Activated B cell treated with CpG ODN at 0.5 μM for 24 hours (primary cell): ENCODE measurements around the gene APLN. TPM values are rescaled to one million over a fixed set of nuclear protein-coding genes. Genes with fewer than 3 reads are reported as not detected.

ENCODE experiments used
- ATAC-seq: fragments of 200-7000 bp; cut with Tn5 transposase; one replicate; pipeline ENCODE4 v1.10.0; 2021; ENCODE audit warnings: low read depth, mild to moderate bottlenecking, moderate library complexity
- CTCF ChIA-PET: fragments of 350-600 bp; sonication (Branson Sonifier 250); formaldehyde crosslinking; loops from one replicate; lab custom pipeline; 2021; ENCODE audit warnings: antibody characterized with exemption; lab: Charles Lee
- POLR2A ChIA-PET: fragments of 350-600 bp; sonication (Branson Sonifier 250); formaldehyde crosslinking; loops from one replicate; lab custom pipeline; 2021; ENCODE audit warnings: antibody characterized with exemption; lab: Charles Lee
- DNase-seq: peaks from one replicate; pipeline ENCODE4 v3.0.0; 2022
- H3K27ac Mint-ChIP-seq: one replicate; pipeline ENCODE4 v1.8.0; 2020; ENCODE audit warnings: mixed read lengths
- H3K27me3 Mint-ChIP-seq: one replicate; pipeline ENCODE4 v1.8.0; 2021; ENCODE audit warnings: mixed read lengths
- H3K36me3 Mint-ChIP-seq: one replicate; pipeline ENCODE4 v1.8.0; 2021; ENCODE audit warnings: low read depth, mixed read lengths
- H3K4me1 Mint-ChIP-seq: one replicate; pipeline ENCODE4 v1.8.0; 2021; ENCODE audit warnings: mixed read lengths
- H3K4me3 Mint-ChIP-seq: one replicate; pipeline ENCODE4 v1.8.0; 2020; ENCODE audit warnings: mild to moderate bottlenecking, mixed read lengths
- H3K9me3 Mint-ChIP-seq: one replicate; pipeline ENCODE4 v1.8.0; 2020; ENCODE audit warnings: mixed read lengths
- intact Hi-C: fragments of 100-400 bp; cut with micrococcal nuclease; formaldehyde crosslinking; loops from one replicate; pipeline ENCODE4 v1.15.1; 2024
- total RNA-seq: library from RNA; stranded (reverse); gene quantifications from 2 replicates; pipeline ENCODE4 v1.2.3, GENCODE V29; 2022
- TF ChIP-seq, protein P1 (sequence below): fragments of 200-600 bp; IDR thresholded peaks from one replicate; pipeline ENCODE4 v1.8.0; 2022; ENCODE audit warnings: antibody characterized with exemption, mild to moderate bottlenecking

The APLN gene
- total RNA-seq, 1 donor from 2014 or later = not detected

DNA sequence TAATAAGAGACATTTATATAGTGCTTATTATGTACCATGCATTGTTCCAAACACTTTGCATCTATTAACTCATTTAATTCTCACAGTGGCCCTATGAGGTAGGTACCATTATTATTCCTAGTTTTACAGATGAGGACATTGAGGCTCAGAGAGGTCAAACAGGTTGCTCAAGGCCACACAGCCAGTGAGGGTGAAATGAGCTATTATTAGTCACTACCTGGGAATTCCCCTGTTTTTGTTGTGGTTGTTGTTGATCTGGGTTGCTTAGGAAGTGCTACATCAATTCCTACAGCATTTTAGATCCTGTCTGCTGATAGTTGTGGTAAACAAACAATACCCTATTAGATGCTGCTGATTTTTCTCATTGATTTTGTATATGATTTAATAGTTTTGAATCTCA, 41.2 kb downstream of the APLN start:
- no peak for ATAC-seq
- H3K36me3 Mint-ChIP-seq = no peaks in the 10 kb centered on the region
- POLR2A ChIA-PET = no interaction called here
- no peaks in the 10 kb centered on the region for H3K4me1 Mint-ChIP-seq
- no peak for DNase-seq
- no peak overlapping the region for H3K4me3 Mint-ChIP-seq
- CTCF ChIA-PET = no interaction called here
- intact Hi-C loops = no loop called here
- H3K9me3 Mint-ChIP-seq = no peaks in the 10 kb centered on the region
- H3K27me3 Mint-ChIP-seq = no peaks in the 10 kb centered on the region
- TF ChIP-seq, protein P1, sequence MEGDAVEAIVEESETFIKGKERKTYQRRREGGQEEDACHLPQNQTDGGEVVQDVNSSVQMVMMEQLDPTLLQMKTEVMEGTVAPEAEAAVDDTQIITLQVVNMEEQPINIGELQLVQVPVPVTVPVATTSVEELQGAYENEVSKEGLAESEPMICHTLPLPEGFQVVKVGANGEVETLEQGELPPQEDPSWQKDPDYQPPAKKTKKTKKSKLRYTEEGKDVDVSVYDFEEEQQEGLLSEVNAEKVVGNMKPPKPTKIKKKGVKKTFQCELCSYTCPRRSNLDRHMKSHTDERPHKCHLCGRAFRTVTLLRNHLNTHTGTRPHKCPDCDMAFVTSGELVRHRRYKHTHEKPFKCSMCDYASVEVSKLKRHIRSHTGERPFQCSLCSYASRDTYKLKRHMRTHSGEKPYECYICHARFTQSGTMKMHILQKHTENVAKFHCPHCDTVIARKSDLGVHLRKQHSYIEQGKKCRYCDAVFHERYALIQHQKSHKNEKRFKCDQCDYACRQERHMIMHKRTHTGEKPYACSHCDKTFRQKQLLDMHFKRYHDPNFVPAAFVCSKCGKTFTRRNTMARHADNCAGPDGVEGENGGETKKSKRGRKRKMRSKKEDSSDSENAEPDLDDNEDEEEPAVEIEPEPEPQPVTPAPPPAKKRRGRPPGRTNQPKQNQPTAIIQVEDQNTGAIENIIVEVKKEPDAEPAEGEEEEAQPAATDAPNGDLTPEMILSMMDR = no peak
- no peak overlapping the region for H3K27ac Mint-ChIP-seq

GRCh38 chrX:129612396-129612795, 42.4 kb downstream of the APLN start:
- DNase-seq = no peak
- Mint-ChIP-seq H3K4me3 (no peak overlapping the region), H3K36me3 (no peaks in the 10 kb centered on the region), H3K9me3 (no peaks in the 10 kb centered on the region), H3K27me3 (no peaks in the 10 kb centered on the region), H3K27ac (no peak overlapping the region), H3K4me1 (no peaks in the 10 kb centered on the region)
- TF ChIP-seq, protein P1 = no peak
- no peak for ATAC-seq
- POLR2A ChIA-PET = no interaction called here
- CTCF ChIA-PET = no interaction called here
- intact Hi-C loops = no loop called here

GRCh38 chrX:129609395-129609794, 45.4 kb downstream of the APLN start:
- no peaks in the 10 kb centered on the region for H3K9me3 Mint-ChIP-seq
- no peaks in the 10 kb centered on the region for H3K36me3 Mint-ChIP-seq
- intact Hi-C loops = no loop called here
- no peak overlapping the region for H3K4me3 Mint-ChIP-seq
- H3K27me3 Mint-ChIP-seq = no peaks in the 10 kb centered on the region
- TF ChIP-seq, protein P1 = no peak
- peaks cover 12% of the 10 kb centered on the region for H3K4me1 Mint-ChIP-seq
- POLR2A ChIA-PET = no interaction called here
- H3K27ac Mint-ChIP-seq = no peak overlapping the region
- CTCF ChIA-PET = interaction anchor here (0.6 to 1.9 kb wide), 3 partner anchors 9 to 451 kb away, joined by 3 to 5 read pairs (median 3); no protein-coding TSS in a partner anchor
- ATAC-seq (no peak), DNase-seq (no peak)

- Mint-ChIP-seq H3K9me3 (no peaks in the 10 kb centered on the region), H3K27me3 (no peaks in the 10 kb centered on the region), H3K27ac (no peak overlapping the region), H3K4me1 (peaks cover 19% of the 10 kb centered on the region), H3K4me3 (no peak overlapping the region), H3K36me3 (no peaks in the 10 kb centered on the region)
- ChIA-PET POLR2A (no interaction called here), CTCF (interaction anchor here (1.5 to 1.9 kb wide), 2 partner anchors 215 to 452 kb away, joined by 3 to 5 read pairs; no protein-coding TSS in a partner anchor)
- intact Hi-C loops = no loop called here
- DNase-seq = no peak
- TF ChIP-seq, protein P1 = no peak
- no peak for ATAC-seq
These were observed 46.3 kb downstream of the APLN start for GRCh38 chrX:129608496-129608895.

DNA sequence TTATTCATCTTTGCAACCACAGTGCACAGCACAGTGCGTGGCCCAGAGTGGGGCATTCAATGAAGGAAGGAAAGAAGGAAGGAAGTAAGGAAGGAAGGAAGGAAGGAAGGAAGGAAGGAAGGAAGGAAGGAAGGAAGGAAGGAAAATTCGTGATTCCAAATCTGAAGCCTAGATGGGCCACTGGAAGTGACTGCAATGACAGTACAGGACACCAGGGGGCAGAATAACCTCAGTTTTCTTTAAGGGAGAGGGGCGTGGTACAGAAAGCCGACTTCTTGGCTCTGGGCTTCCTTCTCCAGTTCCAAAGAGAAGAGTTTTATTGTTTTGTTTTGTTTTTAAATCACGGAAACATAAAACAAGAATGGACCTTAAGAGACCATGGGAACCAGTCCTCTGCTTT, 47.8 kb downstream of the APLN start:
- no peak overlapping the region for H3K4me3 Mint-ChIP-seq
- peak; percentile 61 for ATAC-seq
- intact Hi-C loops = loop anchor here (1.0 to 2.0 kb wide), 6 partner anchors 30 to 585 kb away; no protein-coding TSS in a partner anchor
- no peak for DNase-seq
- no peaks in the 10 kb centered on the region for H3K36me3 Mint-ChIP-seq
- ChIA-PET POLR2A (no interaction called here), CTCF (interaction anchor here (0.7 to 1.8 kb wide), 2 partner anchors 216 to 454 kb away, joined by 3 to 9 read pairs; no protein-coding TSS in a partner anchor)
- no peak overlapping the region for H3K27ac Mint-ChIP-seq
- no peaks in the 10 kb centered on the region for H3K9me3 Mint-ChIP-seq
- TF ChIP-seq, protein P1 = no peak
- no peaks in the 10 kb centered on the region for H3K27me3 Mint-ChIP-seq
- H3K4me1 Mint-ChIP-seq = peaks cover 19% of the 10 kb centered on the region
